ENCODE data around the gene DPP9. TPM values are rescaled to one million over a fixed set of nuclear protein-coding genes. Genes with fewer than 3 reads are reported as not detected.

DPP9 gene
- total RNA-seq, 4 donors from 2014 or later, result 35.0 to 82.1 (median 42.0) TPM

- no peaks in the 10 kb centered on the region for H3K36me3 ChIP-seq
- ATAC-seq, result no peak
- peaks cover 0 to 16% (median 3%) of the 10 kb centered on the region in 3 donors for H3K4me1 ChIP-seq
- TF ChIP-seq POLR2AphosphoS5 (IDR thresholded peaks at IDR 0.05) (no peak), CTCF (IDR thresholded peaks at IDR 0.05) (no peak), EP300 (IDR thresholded peaks at IDR 0.05) (no peak), POLR2A (IDR thresholded peaks at IDR 0.05) (no peak)
- 40 to 43% methylated on average over 1 to 4 of the region's 5 CpGs for WGBS, 2 donors (ENCODE audit: low coverage in 1 of 2)
- no peak overlapping the region for H3K27ac ChIP-seq
- H3K4me3 ChIP-seq, result no peak overlapping the region
- H3K27me3 ChIP-seq, result peaks cover 39% of the 10 kb centered on the region
- no peaks in the 10 kb centered on the region for H3K9me3 ChIP-seq
Observed at GRCh38 chr19:4764393-4764660, 40.7 kb upstream of the DPP9 start.

DNA sequence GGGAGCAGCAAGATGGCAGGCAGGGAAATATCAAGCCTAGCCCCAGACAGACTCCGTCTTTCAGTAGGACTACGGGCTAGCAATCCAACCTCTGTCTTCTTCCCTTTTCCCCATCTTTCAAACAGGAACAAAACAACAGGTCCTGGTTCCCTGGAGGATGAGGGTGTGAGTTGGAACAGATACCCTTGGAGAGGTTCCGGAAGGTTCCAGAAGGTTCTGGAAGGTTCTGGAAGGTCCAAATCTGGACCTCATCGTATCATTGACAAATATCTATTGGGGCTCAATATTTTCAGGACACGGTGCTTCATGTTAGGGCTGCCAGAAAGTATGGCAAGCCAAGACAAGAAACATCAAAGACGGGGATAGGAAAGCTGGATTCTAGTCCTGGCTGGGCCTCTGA, 39.4 kb upstream of the DPP9 start:
- no peak for TF ChIP-seq CTCF (IDR thresholded peaks at IDR 0.05)
- no peak for TF ChIP-seq POLR2AphosphoS5 (IDR thresholded peaks at IDR 0.05)
- no peak for TF ChIP-seq POLR2A (IDR thresholded peaks at IDR 0.05)
- TF ChIP-seq EP300 (IDR thresholded peaks at IDR 0.05), result no peak
- H3K4me3 ChIP-seq, result no peak overlapping the region
- no peak overlapping the region for H3K27ac ChIP-seq
- H3K36me3 ChIP-seq, result no peaks in the 10 kb centered on the region
- WGBS, 2 donors (ENCODE audit: low coverage in 1 of 2), result 65 to 70% methylated on average over 4 to 6 of the region's 6 CpGs
- peaks cover 0 to 10% (median 0%) of the 10 kb centered on the region in 3 donors for H3K9me3 ChIP-seq
- H3K27me3 ChIP-seq, result peaks cover 43% of the 10 kb centered on the region
- peaks cover 0 to 19% (median 3%) of the 10 kb centered on the region in 3 donors for H3K4me1 ChIP-seq
- ATAC-seq, result no peak

GRCh38 chr19:4760285-4760650, 36.6 kb upstream of the DPP9 start:
- TF ChIP-seq POLR2AphosphoS5 (IDR thresholded peaks at IDR 0.05) (no peak), EP300 (IDR thresholded peaks at IDR 0.05) (no peak), POLR2A (IDR thresholded peaks at IDR 0.05) (no peak), CTCF (IDR thresholded peaks at IDR 0.05) (no peak)
- WGBS, 2 donors (ENCODE audit: low coverage in 1 of 2), result 27 to 31% methylated on average over 6 to 8 of the region's 10 CpGs

GRCh38 chr19:4759388-4760284, 36.0 kb upstream of the DPP9 start:
- H3K9me3 ChIP-seq, result peaks cover 0 to 10% (median 0%) of the 10 kb centered on the region in 3 donors
- WGBS, 2 donors (ENCODE audit: low coverage in 1 of 2), result 0 to 6% methylated on average over 6 to 11 of the region's 53 CpGs
- H3K36me3 ChIP-seq, result no peaks in the 10 kb centered on the region
- H3K4me3 ChIP-seq, result peak overlapping the region in 1 of 2 donors; percentile 38
- H3K4me1 ChIP-seq, result peaks cover 0 to 19% (median 3%) of the 10 kb centered on the region in 3 donors
- peaks cover 43% of the 10 kb centered on the region for H3K27me3 ChIP-seq
- ATAC-seq, result peak; percentile 88
- H3K27ac ChIP-seq, result no peak overlapping the region
- TF ChIP-seq CTCF (IDR thresholded peaks at IDR 0.05), result no peak
- no peak for TF ChIP-seq POLR2A (IDR thresholded peaks at IDR 0.05)
- TF ChIP-seq POLR2AphosphoS5 (IDR thresholded peaks at IDR 0.05), result no peak
- TF ChIP-seq EP300 (IDR thresholded peaks at IDR 0.05), result no peak

More at GRCh38 chr19:4760285-4760650, 36.6 kb upstream of the DPP9 start:
- peaks cover 0 to 10% (median 0%) of the 10 kb centered on the region in 3 donors for H3K9me3 ChIP-seq
- ATAC-seq, result no peak
- H3K27me3 ChIP-seq, result peaks cover 43% of the 10 kb centered on the region
- no peaks in the 10 kb centered on the region for H3K36me3 ChIP-seq
- H3K4me3 ChIP-seq, result peak overlapping the region in 1 of 2 donors; percentile 38
- no peak overlapping the region for H3K27ac ChIP-seq
- H3K4me1 ChIP-seq, result peaks cover 0 to 19% (median 3%) of the 10 kb centered on the region in 3 donors

DNA sequence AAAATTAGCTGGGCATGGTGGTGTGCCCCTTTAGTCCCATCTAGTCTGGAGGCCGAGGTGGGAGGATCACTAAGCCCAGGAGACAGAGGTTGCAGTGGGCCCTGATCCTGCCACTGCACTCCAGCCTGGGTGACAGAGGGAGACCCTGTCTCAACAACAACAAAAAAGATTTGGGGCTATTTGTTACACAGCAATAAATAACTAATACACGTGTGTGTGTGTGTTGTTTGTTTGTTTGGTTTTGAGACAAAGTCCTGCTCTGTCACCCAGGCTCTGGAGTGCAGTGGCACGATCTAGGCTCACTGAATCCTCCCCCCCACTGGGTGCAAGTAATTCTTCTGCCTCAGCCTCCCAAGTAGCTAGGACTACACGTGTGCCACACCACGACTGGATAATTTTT, 35.0 kb upstream of the DPP9 start:
- ATAC-seq, result no peak
- Histone ChIP-seq H3K4me3 (no peak overlapping the region), H3K27ac (no peak overlapping the region), H3K9me3 (peaks cover 0 to 10% (median 0%) of the 10 kb centered on the region in 3 donors), H3K27me3 (peaks cover 34% of the 10 kb centered on the region), H3K4me1 (peaks cover 0 to 19% (median 3%) of the 10 kb centered on the region in 3 donors), H3K36me3 (no peaks in the 10 kb centered on the region)
- 57 to 64% methylated on average over 4 to 5 of the region's 5 CpGs for WGBS, 2 donors (ENCODE audit: low coverage in 1 of 2)
- no peak for TF ChIP-seq CTCF (IDR thresholded peaks at IDR 0.05)

Data from gastroesophageal sphincter (tissue), 4 donors.